ENCODE results near the gene TMEM184B.

DNA sequence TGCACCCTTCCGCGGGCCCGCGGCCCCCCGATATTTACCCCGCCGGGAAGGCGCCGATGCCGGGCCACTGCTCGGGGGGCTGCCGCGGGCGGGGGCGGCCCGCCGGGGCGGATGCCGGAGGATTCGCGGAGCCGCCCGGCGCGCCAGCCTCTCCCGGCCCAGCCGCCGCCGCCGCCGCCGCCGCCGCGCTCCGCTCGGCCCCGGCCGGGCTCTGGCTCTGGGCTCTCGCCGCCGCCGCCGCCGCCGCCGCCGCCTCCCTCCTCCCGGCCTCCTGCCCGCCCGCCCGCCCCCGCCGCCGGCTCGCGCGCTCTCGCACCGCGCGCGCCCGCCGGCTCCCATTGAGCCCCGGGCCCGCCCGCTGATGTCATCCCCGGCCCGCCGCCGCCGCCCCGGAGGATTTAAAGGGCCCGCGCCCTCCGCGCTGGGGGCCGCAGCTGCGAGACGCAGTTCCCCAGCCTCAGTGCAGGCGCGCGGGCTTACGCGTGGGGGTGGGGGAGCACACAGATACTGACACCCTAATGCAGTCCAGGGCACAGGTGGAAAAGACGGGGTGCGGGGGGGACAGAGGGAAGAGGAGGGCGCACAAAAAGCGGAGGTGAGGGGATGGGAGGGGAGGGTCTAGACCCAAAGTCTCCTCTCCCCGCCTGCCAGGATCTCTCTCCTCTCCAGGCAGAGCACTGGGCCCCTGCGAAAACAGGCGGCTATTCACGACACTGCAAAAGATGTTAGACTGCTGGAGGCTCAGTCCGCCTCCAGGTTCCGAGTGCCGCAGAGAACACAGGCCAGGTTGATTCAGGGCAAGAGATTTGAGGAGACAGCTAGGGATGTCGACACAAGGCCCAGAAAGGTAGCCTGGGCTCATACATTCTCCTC, 44.5 kb upstream of the TMEM184B start, which contains the start of gene CSNK1E:
- TF ChIP-seq, protein P1, sequence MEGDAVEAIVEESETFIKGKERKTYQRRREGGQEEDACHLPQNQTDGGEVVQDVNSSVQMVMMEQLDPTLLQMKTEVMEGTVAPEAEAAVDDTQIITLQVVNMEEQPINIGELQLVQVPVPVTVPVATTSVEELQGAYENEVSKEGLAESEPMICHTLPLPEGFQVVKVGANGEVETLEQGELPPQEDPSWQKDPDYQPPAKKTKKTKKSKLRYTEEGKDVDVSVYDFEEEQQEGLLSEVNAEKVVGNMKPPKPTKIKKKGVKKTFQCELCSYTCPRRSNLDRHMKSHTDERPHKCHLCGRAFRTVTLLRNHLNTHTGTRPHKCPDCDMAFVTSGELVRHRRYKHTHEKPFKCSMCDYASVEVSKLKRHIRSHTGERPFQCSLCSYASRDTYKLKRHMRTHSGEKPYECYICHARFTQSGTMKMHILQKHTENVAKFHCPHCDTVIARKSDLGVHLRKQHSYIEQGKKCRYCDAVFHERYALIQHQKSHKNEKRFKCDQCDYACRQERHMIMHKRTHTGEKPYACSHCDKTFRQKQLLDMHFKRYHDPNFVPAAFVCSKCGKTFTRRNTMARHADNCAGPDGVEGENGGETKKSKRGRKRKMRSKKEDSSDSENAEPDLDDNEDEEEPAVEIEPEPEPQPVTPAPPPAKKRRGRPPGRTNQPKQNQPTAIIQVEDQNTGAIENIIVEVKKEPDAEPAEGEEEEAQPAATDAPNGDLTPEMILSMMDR (IDR thresholded peaks at IDR 0.05) = no peak
- TF ChIP-seq POLR2A (IDR thresholded peaks at IDR 0.05) = peak; percentile 36 to 42
